Spleen (tissue), 11 donors: Measurements from ENCODE around the gene PPP2R3C. TPM values are rescaled to one million over a fixed set of nuclear protein-coding genes. Genes with fewer than 3 reads are reported as not detected.
"Not testable (repeated sequence)": the region's sequence is repeated elsewhere in the genome, so short reads cannot be mapped to it uniquely, and the experiment has no call there.

Source experiments
- DNase-seq: peaks from one replicate; pipeline ENCODE4 v3.0.0-alpha.2; 2020
- H3K27ac ChIP-seq, 8 donors: fragments of 200-600 bp; sonication (generic) in 7 of 8; 1 replicate in 4 of 8; 2 replicates in 4 of 8; pipeline versions ENCODE4 v1.5.0 to v1.8.0; 2016 to 2021; ENCODE audit warnings: inconsistent platforms in 4 of 8, mild to moderate bottlenecking in 4 of 8, moderate library complexity in 1 of 8
- H3K27me3 ChIP-seq, 7 donors: fragments of 200-600 bp; sonication (generic) in 6 of 7; replicated peaks in 1 of 7; 1 replicate in 4 of 7; 2 replicates in 3 of 7; pipeline versions ENCODE4 v1.5.0 to v1.8.0; 2016 to 2021; ENCODE audit warnings: inconsistent platforms in 3 of 7, mild to moderate bottlenecking in 1 of 7
- H3K36me3 ChIP-seq, 6 donors: fragments of 200-600 bp; sonication (generic) in 5 of 6; 1 replicate in 4 of 6; 2 replicates in 2 of 6; pipeline versions ENCODE4 v1.5.0 to v1.8.0; 2016 to 2021; ENCODE audit warnings: inconsistent platforms in 2 of 6
- H3K4me1 ChIP-seq, 6 donors: fragments of 200-600 bp; sonication (generic) in 5 of 6; 1 replicate in 3 of 6; 2 replicates in 3 of 6; pipeline versions ENCODE4 v1.5.0 to v1.8.0; 2016 to 2021; ENCODE audit warnings: inconsistent platforms in 3 of 6
- H3K4me3 ChIP-seq, 8 donors: fragments of 200-600 bp; sonication (generic) in 7 of 8; 1 replicate in 4 of 8; 2 replicates in 4 of 8; pipeline versions ENCODE4 v1.5.0 to v1.8.0; 2016 to 2021; ENCODE audit warnings: inconsistent platforms in 4 of 8, mild to moderate bottlenecking in 4 of 8, moderate library complexity in 2 of 8
- H3K9me3 ChIP-seq, 8 donors: fragments of 200-600 bp; sonication (generic) in 7 of 8; 1 replicate in 4 of 8; 2 replicates in 4 of 8; pipeline versions ENCODE4 v1.5.0 to v1.8.0; 2016 to 2021; ENCODE audit warnings: inconsistent platforms in 4 of 8
- CTCF ChIP-seq, 11 experiments: fragments of 200-600 bp in 7 of 11; fragments of 450-650 bp in 4 of 11; sonication (generic) in 4 of 11; IDR thresholded peaks in 8 of 11; conservative IDR thresholded peaks in 3 of 11; 1 replicate in 7 of 11; 2 replicates in 4 of 11; pipeline versions ENCODE4 v1.4.0 to v1.8.0; 2016 to 2021; ENCODE audit warnings: antibody characterized with exemption in 11 of 11, inconsistent platforms in 4 of 11, mild to moderate bottlenecking in 1 of 11
- POLR2A ChIP-seq, 3 donors: fragments of 450-650 bp; IDR thresholded peaks; one replicate each; pipeline ENCODE4 v1.5.1; 2017; ENCODE audit warnings: antibody characterized with exemption in 3 of 3, mild to moderate bottlenecking in 1 of 3
- POLR2AphosphoS5 ChIP-seq, 3 donors: sonication (generic); formaldehyde crosslinking; IDR thresholded peaks; one replicate each; pipeline ENCODE4 v1.5.1; 2017; ENCODE audit warnings: antibody characterized with exemption in 3 of 3
- WGBS, 5 donors: extraction: QIAGEN DNeasy Blood & Tissue Kit in 3 of 5; methylation state at CpG; one replicate each; pipeline versions ENCODE4 v1.1.5 to v1.1.7; 2013 to 2018; 5-methylcytosine and 5-hydroxymethylcytosine counted together
- intact Hi-C: fragments of 100-400 bp; cut with DNase I; formaldehyde crosslinking; loops from one replicate; pipeline ENCODE4 v1.15.0; 2023; ENCODE audit warnings: low total_unique reads
- polyA plus RNA-seq, 3 donors: library from polyadenylated mRNA; stranded (reverse); fragments of 200-250 nt; gene quantifications; one replicate each; pipeline ENCODE4 v1.2.1, GENCODE V29; 2013
- total RNA-seq, 7 donors: library from RNA; depleted of rRNA in 3 of 7; stranded (reverse); fragments of >200 nt in 3 of 7; fragmentation: NEBNext Ultra II Directional in 4 of 7; extraction: Animal tissue kit (Norgen Biotek cat#: 25700) in 4 of 7; gene quantifications; one replicate each; pipeline versions ENCODE4 v1.1.0 to v1.2.1, GENCODE V29; 2016 to 2021
- donor health status: healthy with polysubstance abuse.
- donor health status: DM: no; HTN: no; CAD: no; lungs with moderate emphysema.
- donor health status: DM: no; HTN: no; CAD: no.
- donor health status: Bipolar disorder and iron deficiency.
- donor health status: healthy.
- donor health status: DM: no; HTN: no; CAD: no.
- donor health status: DM: yes; HTN: yes; CAD: no.

Gene PPP2R3C
- total and polyA plus RNA-seq, 10 donors: 30.4 to 46.2 (median 36.9) TPM

GRCh38 chr14:35158951-35159653, 37.3 kb upstream of the PPP2R3C start:
- H3K4me3 ChIP-seq: no peak overlapping the region
- 91 to 95% (median 93%) methylated on average over 8 of the region's 8 CpGs for WGBS, 5 donors
- TF ChIP-seq CTCF (IDR thresholded peaks at IDR 0.05 in 8 of 11, conservative IDR thresholded peaks at IDR 0.05 in 3 of 11) (no peak), POLR2AphosphoS5 (IDR thresholded peaks at IDR 0.05) (no peak), POLR2A (IDR thresholded peaks at IDR 0.05) (no peak)

DNA sequence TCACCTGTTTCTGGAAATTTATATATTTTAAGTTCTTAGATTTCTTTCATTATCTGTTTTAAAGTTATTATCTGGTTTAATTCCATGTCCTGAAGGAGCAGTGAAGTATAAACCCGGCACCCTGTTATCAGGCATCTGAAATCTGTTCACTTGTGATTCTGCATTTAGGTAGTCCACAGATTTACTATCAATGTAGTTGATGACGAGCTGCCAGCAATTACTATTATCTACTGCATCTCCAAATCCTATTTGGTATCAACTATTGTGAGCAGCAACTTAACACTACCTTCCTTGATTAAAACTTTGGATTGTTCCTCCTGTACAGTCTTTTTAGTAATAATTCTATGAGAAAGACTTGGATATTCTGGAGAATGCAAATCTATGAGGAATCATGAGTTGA, 36.7 kb upstream of the PPP2R3C start:
- TF ChIP-seq POLR2A (IDR thresholded peaks at IDR 0.05): no peak
- TF ChIP-seq POLR2AphosphoS5 (IDR thresholded peaks at IDR 0.05): no peak
- TF ChIP-seq CTCF (IDR thresholded peaks at IDR 0.05 in 8 of 11, conservative IDR thresholded peaks at IDR 0.05 in 3 of 11): no peak
- intact Hi-C loops: no loop called here
- 91 to 100% (median 95%) methylated on average over 2 of the region's 2 CpGs for WGBS, 5 donors
- no peaks in the 10 kb centered on the region for H3K27me3 ChIP-seq
- H3K9me3 ChIP-seq: no peaks in the 10 kb centered on the region
- H3K4me3 ChIP-seq: no peak overlapping the region
- H3K27ac ChIP-seq: no peak overlapping the region
- no peak for DNase-seq
- H3K36me3 ChIP-seq: peaks cover 0 to 13% (median 0%) of the 10 kb centered on the region in 6 donors
- peaks cover 23 to 70% (median 52%) of the 10 kb centered on the region in 6 donors for H3K4me1 ChIP-seq

More at GRCh38 chr14:35158951-35159653, 37.3 kb upstream of the PPP2R3C start:
- H3K4me1 ChIP-seq: peaks cover 23 to 65% (median 47%) of the 10 kb centered on the region in 6 donors
- peaks cover 0 to 19% (median 0%) of the 10 kb centered on the region in 6 donors for H3K36me3 ChIP-seq
- no peaks in the 10 kb centered on the region for H3K27me3 ChIP-seq
- peak overlapping the region in 4 of 8 donors; percentile 6 to 58 (median 46) for H3K27ac ChIP-seq
- no peaks in the 10 kb centered on the region for H3K9me3 ChIP-seq
- intact Hi-C loops: no loop called here
- no peak for DNase-seq

DNA sequence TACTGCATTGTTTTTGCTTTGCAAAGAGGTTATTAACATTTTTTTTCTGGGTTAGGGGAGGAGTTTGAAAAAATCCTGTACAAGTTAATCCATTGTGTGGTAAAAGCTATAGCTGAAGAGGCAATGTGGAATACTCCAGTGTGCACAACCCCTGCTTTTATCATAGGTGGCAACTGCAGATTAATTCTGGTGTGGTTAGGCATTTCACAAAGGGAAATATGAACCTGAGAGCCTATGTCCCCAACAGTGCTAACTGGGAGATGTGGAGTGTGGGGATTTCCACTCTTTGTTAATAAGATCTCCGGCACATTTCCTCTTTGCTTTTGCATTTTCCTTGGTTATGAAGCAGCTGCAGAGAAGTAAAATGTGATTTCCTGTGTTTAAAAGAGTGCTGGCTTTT, 34.2 kb upstream of the PPP2R3C start:
- Histone ChIP-seq H3K4me3 (no peak overlapping the region), H3K9me3 (no peaks in the 10 kb centered on the region), H3K27ac (peak overlapping the region; percentile 6 to 72 (median 58)), H3K4me1 (peaks cover 16 to 55% (median 40%) of the 10 kb centered on the region in 6 donors), H3K36me3 (peaks cover 0 to 24% (median 0%) of the 10 kb centered on the region in 6 donors), H3K27me3 (no peaks in the 10 kb centered on the region)
- WGBS, 5 donors: 0 to 8% (median 5%) methylated on average over 1 of the region's 1 CpG
- no peak for DNase-seq
- TF ChIP-seq POLR2A (IDR thresholded peaks at IDR 0.05): no peak
- intact Hi-C loops: no loop called here

DNA sequence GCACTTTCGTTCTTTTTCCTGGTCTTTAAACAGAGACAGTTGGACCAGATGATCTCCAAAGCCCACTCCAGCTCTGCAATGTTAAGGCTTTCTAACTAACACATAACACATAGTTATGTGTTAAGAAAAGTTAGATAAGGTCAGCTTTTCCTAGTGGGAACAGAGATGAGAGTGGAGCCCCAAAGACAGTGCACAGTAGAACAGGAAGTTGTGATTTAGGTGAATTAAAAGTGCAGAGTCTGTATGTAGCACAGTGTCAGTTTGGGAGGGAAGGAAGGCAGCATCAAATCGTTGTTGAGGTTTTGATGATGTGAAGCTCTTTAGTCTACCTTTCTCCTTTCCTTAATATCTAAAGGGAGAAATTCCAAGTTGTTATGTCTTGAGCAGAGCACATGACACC, 32.2 kb upstream of the PPP2R3C start:
- H3K27ac ChIP-seq: no peak overlapping the region
- H3K9me3 ChIP-seq: no peaks in the 10 kb centered on the region
- peaks cover 4 to 37% (median 28%) of the 10 kb centered on the region in 6 donors for H3K4me1 ChIP-seq
- no peak for TF ChIP-seq POLR2AphosphoS5 (IDR thresholded peaks at IDR 0.05)
- no peak for TF ChIP-seq POLR2A (IDR thresholded peaks at IDR 0.05)
- TF ChIP-seq CTCF (IDR thresholded peaks at IDR 0.05 in 8 of 11, conservative IDR thresholded peaks at IDR 0.05 in 3 of 11): no peak
- intact Hi-C loops: no loop called here
- no peak overlapping the region for H3K4me3 ChIP-seq
- peaks cover 0 to 30% (median 0%) of the 10 kb centered on the region in 6 donors for H3K36me3 ChIP-seq
- DNase-seq: no peak
- H3K27me3 ChIP-seq: no peaks in the 10 kb centered on the region
- 50 to 57% (median 53%) methylated on average over 2 of the region's 2 CpGs for WGBS, 5 donors

GRCh38 chr14:35152531-35152930, 30.7 kb upstream of the PPP2R3C start:
- intact Hi-C loops, H3K27me3 ChIP-seq, DNase-seq, H3K9me3 ChIP-seq, H3K4me3 ChIP-seq, H3K27ac ChIP-seq: not testable (repeated sequence)
- WGBS, 5 donors: 96 to 99% (median 98%) methylated on average over 21 to 35 of the region's 35 CpGs
- peaks cover 0 to 35% (median under 1%) of the 10 kb centered on the region in 6 donors for H3K36me3 ChIP-seq
- peaks cover 4 to 34% (median 28%) of the 10 kb centered on the region in 6 donors for H3K4me1 ChIP-seq
